ENCODE measurements around the gene KCNK5. TPM values are rescaled to one million over a fixed set of nuclear protein-coding genes. Genes with fewer than 3 reads are reported as not detected.

KCNK5 gene, protein sequence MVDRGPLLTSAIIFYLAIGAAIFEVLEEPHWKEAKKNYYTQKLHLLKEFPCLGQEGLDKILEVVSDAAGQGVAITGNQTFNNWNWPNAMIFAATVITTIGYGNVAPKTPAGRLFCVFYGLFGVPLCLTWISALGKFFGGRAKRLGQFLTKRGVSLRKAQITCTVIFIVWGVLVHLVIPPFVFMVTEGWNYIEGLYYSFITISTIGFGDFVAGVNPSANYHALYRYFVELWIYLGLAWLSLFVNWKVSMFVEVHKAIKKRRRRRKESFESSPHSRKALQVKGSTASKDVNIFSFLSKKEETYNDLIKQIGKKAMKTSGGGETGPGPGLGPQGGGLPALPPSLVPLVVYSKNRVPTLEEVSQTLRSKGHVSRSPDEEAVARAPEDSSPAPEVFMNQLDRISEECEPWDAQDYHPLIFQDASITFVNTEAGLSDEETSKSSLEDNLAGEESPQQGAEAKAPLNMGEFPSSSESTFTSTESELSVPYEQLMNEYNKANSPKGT
- 10 to 100 TPM; 16.7 to 20.0 (median 18.4) TPM for total RNA-seq

DNA sequence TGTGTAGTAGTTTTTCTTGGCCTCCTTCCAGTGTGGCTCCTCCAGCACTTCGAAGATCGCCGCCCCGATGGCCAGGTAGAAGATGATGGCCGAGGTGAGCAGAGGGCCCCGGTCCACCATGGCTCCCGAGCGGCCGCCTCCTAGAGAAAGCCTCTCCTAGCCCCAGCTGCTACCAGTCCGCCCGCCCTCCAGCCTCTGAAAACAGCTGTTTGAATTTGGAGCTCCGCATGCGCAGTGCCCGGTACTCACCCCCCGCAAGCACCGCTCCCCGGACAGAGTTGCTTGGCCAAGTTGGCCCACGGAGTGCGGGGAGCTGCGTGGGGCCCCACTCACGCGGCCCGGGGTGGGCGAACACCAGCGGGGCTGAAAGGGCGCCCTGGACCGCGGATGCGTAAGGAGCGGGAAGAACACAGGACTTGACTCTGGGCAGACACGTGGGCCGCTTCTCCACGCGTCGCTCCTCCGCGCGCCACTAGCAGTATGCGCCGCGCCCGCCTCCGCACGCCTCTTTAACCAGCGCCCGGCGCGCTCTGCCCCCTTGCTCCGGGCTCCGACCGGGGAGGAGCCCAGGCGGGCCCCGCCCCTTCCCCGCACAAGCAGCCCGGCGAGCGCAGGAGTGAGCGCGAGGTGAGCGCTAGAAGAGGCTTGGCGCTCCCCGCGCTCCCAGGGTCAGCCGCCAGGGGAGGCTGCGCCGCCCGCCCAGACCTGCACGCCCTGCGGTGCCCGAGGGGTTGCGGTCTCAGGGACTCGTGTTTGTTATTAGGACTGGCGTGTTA is at the start of gene KCNK5:
Gene KCNK5, minus strand, starts transcription at position 484 of the 776 bp plus-strand sequence. Its CDS starts 364 bp downstream, at position 120.
- H3K9me3 ChIP-seq: no peaks in the 10 kb centered on the region
- 2 to 4% methylated on average over 28 to 32 of the region's 73 CpGs for WGBS, 2 donors
- no peaks in the 10 kb centered on the region for H3K27me3 ChIP-seq
- H3K36me3 ChIP-seq: no peaks in the 10 kb centered on the region
- H3K27ac ChIP-seq: peak within 1 kb of the TSS; percentile 67 to 87 (median 78)
- TF ChIP-seq, protein P1, sequence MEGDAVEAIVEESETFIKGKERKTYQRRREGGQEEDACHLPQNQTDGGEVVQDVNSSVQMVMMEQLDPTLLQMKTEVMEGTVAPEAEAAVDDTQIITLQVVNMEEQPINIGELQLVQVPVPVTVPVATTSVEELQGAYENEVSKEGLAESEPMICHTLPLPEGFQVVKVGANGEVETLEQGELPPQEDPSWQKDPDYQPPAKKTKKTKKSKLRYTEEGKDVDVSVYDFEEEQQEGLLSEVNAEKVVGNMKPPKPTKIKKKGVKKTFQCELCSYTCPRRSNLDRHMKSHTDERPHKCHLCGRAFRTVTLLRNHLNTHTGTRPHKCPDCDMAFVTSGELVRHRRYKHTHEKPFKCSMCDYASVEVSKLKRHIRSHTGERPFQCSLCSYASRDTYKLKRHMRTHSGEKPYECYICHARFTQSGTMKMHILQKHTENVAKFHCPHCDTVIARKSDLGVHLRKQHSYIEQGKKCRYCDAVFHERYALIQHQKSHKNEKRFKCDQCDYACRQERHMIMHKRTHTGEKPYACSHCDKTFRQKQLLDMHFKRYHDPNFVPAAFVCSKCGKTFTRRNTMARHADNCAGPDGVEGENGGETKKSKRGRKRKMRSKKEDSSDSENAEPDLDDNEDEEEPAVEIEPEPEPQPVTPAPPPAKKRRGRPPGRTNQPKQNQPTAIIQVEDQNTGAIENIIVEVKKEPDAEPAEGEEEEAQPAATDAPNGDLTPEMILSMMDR (IDR thresholded peaks at IDR 0.05): peak; percentile 59 to 87 (median 80)
- peak in 1 of 2 donors; percentile 89 for TF ChIP-seq EP300 (IDR thresholded peaks at IDR 0.05)
- TF ChIP-seq POLR2A (IDR thresholded peaks at IDR 0.05): peak; percentile 11 to 72
- peak; percentile 43 to 70 for DNase-seq (ENCODE audit: low spot score in 2 of 2)
- H3K4me3 ChIP-seq: peak within 1 kb of the TSS; percentile 48 to 65 (median 61)
- peaks cover 0 to 62% (median 17%) of the 10 kb centered on the region in 4 donors for H3K4me1 ChIP-seq

DNA sequence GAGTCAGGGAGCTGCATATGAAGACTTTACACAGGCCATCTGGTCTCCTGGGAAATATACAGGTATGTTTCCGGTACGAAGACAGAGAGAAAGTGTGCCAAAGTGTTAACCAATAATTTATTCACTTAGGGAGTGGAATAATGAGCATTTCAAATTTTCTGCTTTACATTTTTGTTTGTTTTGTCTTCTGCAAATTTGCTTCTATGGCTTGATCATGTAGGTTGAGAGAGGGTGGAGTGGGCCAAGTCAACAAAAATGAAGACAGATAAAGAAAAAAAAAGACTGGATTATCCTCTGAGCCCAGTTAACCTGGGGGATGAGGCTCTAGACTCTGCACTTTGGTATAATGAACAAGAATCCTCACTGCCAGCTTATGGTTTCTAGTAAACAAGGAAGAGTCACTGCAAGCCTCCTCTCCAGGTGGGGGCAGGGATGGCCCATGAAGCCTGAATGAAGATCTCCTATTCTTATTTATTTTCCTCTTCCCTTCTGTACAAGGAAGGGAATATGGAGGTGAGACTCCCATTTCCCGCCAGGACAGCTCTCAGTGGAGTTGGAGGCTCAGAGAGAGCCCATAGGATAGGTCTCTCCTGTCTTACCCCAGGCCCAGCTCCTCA is 47.2 kb upstream of the KCNK5 start:
- H3K4me1 ChIP-seq: peaks cover 0 to 14% (median 0%) of the 10 kb centered on the region in 4 donors
- no peak overlapping the region for H3K4me3 ChIP-seq
- H3K9me3 ChIP-seq: no peaks in the 10 kb centered on the region
- WGBS, 2 donors: 90 to 93% methylated on average over 3 of the region's 3 CpGs
- H3K27ac ChIP-seq: no peak overlapping the region
- H3K27me3 ChIP-seq: no peaks in the 10 kb centered on the region
- TF ChIP-seq, protein P1 (IDR thresholded peaks at IDR 0.05): no peak
- TF ChIP-seq EP300 (IDR thresholded peaks at IDR 0.05) (no peak), POLR2A (IDR thresholded peaks at IDR 0.05) (no peak)
- DNase-seq (ENCODE audit: low spot score in 2 of 2): no peak
- H3K36me3 ChIP-seq: no peaks in the 10 kb centered on the region

DNA sequence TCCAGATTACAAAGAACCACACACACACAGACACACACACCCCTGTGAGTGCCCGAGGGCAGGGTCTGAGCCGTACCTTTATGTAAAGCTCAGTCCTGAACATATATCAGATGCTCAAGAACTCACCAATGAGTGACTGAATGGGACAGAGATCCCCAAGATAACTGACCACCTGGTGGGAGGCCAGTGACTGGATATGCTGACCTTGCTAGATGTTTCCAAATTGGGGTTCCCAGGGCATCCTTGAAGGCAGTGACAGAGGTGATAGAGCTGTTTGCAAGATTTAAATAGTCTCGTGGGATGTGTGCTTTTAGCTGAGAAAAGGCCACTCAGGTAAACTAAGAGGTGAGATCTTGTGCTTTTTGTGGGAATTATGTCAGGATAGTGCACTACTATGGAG is 45.6 kb upstream of the KCNK5 start:
- DNase-seq (ENCODE audit: low spot score in 2 of 2): no peak
- 83 to 97% methylated on average over 3 of the region's 3 CpGs for WGBS, 2 donors
- H3K4me3 ChIP-seq: no peak overlapping the region
- TF ChIP-seq POLR2A (IDR thresholded peaks at IDR 0.05) (no peak), EP300 (IDR thresholded peaks at IDR 0.05) (no peak)
- TF ChIP-seq, protein P1 (IDR thresholded peaks at IDR 0.05): no peak
- H3K4me1 ChIP-seq: peaks cover 0 to 6% (median 0%) of the 10 kb centered on the region in 4 donors
- no peaks in the 10 kb centered on the region for H3K27me3 ChIP-seq
- no peak overlapping the region for H3K27ac ChIP-seq
- H3K9me3 ChIP-seq: no peaks in the 10 kb centered on the region
- H3K36me3 ChIP-seq: no peaks in the 10 kb centered on the region

DNA sequence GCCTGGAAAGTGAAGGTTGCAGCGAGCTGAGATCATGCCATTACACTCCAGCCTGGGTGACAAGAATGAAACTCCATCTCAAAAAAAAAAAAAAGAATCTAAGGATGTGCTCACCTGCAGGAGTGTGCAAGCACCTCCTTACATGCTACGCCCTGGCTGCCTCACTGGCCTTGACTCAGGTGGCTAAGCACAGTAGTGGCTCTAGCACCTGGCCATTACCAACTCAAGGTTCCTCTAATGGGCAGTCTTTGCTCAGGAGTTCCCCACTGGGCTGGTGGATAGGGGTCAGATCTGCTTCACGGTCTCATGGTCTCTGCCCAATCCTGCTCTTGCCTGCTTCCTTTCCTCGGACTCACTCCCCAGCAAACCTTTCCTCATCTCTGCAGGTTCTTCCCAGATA is 45.2 kb upstream of the KCNK5 start:
- Histone ChIP-seq H3K9me3 (no peaks in the 10 kb centered on the region), H3K27me3 (no peaks in the 10 kb centered on the region), H3K27ac (no peak overlapping the region), H3K4me3 (no peak overlapping the region), H3K4me1 (peaks cover 0 to 5% (median 0%) of the 10 kb centered on the region in 4 donors), H3K36me3 (no peaks in the 10 kb centered on the region)
- DNase-seq (ENCODE audit: low spot score in 2 of 2): no peak
- TF ChIP-seq, protein P1 (IDR thresholded peaks at IDR 0.05): no peak
- TF ChIP-seq POLR2A (IDR thresholded peaks at IDR 0.05) (no peak), EP300 (IDR thresholded peaks at IDR 0.05) (no peak)
- 65 to 90% methylated on average over 4 of the region's 4 CpGs for WGBS, 2 donors

All from tibial nerve (tissue), 4 donors.